Activated effector memory CD4-positive, alpha-beta T cell treated with Interleukin-2 at 50 U/mL for 16 hours (primary cell): ENCODE results near the gene PCDHB13.
"Not testable (repeated sequence)": the region's sequence is repeated elsewhere in the genome, so short reads cannot be mapped to it uniquely, and the experiment has no call there.

ENCODE experiments used
- DNase-seq: peaks from one replicate; pipeline ENCODE4 v3.0.0-alpha.2; 2020

The PCDHB13 gene

GRCh38 chr5:141208478-141208877 lies 5.2 kb upstream of the PCDHB13 start, which contains the start of gene PCDHB12:
Gene PCDHB12 (plus strand): TSS chr5:141208719. CDS start chr5:141208908, 189 bp downstream.
- DNase-seq, result no peak

DNA sequence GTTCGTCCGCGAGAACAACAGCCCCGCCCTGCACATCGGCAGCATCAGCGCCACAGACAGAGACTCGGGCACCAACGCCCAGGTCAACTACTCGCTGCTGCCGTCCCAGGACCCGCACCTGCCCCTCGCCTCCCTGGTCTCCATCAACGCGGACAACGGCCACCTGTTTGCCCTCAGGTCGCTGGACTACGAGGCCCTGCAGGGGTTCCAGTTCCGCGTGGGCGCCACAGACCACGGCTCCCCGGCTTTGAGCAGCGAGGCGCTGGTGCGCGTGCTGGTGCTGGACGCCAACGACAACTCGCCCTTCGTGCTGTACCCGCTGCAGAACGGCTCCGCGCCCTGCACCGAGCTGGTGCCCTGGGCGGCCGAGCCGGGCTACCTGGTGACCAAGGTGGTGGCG lies 3.4 kb upstream of the PCDHB13 start:
- DNase-seq, result not testable (repeated sequence)

DNA sequence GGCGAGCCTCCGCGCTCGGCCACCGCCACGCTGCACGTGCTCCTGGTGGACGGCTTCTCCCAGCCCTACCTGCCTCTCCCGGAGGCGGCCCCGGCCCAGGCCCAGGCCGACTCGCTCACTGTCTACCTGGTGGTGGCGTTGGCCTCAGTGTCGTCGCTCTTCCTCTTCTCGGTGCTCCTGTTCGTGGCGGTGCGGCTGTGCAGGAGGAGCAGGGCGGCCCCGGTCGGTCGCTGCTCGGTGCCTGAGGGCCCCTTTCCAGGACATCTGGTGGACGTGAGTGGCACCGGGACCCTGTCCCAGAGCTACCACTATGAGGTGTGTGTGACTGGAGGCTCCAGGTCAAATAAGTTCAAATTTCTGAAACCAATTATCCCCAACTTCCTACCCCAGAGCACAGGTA lies 2.9 kb upstream of the PCDHB13 start:
- not testable (repeated sequence) for DNase-seq

GRCh38 chr5:141214583-141214982 lies 864 bp downstream of the PCDHB13 start:
- not testable (repeated sequence) for DNase-seq

DNA sequence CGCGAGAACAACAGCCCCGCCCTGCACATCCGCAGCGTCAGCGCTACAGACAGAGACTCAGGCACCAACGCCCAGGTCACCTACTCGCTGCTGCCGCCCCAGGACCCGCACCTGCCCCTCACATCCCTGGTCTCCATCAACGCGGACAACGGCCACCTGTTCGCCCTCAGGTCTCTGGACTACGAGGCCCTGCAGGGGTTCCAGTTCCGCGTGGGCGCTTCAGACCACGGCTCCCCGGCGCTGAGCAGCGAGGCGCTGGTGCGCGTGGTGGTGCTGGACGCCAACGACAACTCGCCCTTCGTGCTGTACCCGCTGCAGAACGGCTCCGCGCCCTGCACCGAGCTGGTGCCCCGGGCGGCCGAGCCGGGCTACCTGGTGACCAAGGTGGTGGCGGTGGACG lies 1.8 kb downstream of the PCDHB13 start:
- DNase-seq, result not testable (repeated sequence)

- not testable (repeated sequence) for DNase-seq
These were observed 2.3 kb downstream of the PCDHB13 start for GRCh38 chr5:141216035-141216434.

GRCh38 chr5:141223112-141223783 lies 9.5 kb downstream of the PCDHB13 start, which contains the start of gene PCDHB14:
Gene PCDHB14 (plus strand): TSS chr5:141223343. CDS start chr5:141223506, 163 bp downstream.
- DNase-seq, result no peak

- DNase-seq, result not testable (repeated sequence)
These were observed 11.1 kb downstream of the PCDHB13 start for GRCh38 chr5:141224844-141225243.

DNA sequence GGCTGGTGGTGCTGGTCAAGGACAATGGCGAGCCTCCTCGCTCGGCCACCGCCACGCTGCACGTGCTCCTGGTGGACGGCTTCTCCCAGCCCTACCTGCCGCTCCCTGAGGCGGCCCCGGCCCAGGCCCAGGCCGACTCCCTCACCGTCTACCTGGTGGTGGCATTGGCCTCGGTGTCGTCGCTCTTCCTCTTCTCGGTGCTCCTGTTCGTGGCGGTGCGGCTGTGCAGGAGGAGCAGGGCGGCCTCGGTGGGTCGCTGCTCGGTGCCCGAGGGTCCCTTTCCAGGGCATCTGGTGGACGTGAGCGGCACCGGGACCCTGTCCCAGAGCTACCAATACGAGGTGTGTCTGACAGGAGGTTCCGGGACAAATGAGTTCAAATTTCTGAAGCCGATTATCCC lies 11.7 kb downstream of the PCDHB13 start:
- DNase-seq, result not testable (repeated sequence)

DNA sequence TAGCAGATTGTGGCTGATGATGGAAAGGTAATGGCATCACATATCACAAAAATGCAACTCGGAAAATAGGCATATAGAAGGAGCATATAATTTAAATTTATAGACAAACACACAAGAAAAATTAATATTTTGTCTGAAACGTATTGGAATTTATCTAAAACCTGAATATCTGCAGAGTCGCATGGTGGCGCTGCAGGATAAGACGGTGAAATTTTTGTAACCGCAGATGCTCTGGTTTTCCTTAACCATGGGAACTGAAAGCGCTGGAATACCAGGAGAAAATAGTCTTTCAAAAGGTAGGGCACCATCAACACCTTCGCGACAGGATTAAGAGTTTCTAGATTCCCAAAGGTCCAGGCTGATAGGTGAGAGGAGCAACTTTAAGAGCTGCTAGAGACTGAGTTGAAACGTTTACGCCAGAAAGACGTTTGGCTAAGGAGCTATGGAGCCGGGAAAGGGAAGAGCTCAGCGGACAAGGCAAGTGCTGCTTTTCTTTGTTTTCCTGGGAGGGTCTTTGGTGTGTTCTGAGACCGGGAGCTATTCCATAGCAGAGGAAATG lies 20.5 kb downstream of the PCDHB13 start:
- DNase-seq, result no peak

- DNase-seq, result not testable (repeated sequence)
These were observed 22.2 kb downstream of the PCDHB13 start for GRCh38 chr5:141235922-141236321.

GRCh38 chr5:141236516-141237313 lies 23.0 kb downstream of the PCDHB13 start:
- DNase-seq, result no peak

GRCh38 chr5:141241496-141241895 lies 27.8 kb downstream of the PCDHB13 start:
- DNase-seq, result no peak

GRCh38 chr5:141245250-141245717 lies 31.6 kb downstream of the PCDHB13 start, which contains the start of gene PCDHB15:
Gene PCDHB15 (plus strand): TSS chr5:141245395. CDS start chr5:141245579, 184 bp downstream.
- DNase-seq, result no peak

GRCh38 chr5:141246971-141247370 lies 33.3 kb downstream of the PCDHB13 start:
- not testable (repeated sequence) for DNase-seq

GRCh38 chr5:141247434-141247833 lies 33.7 kb downstream of the PCDHB13 start:
- not testable (repeated sequence) for DNase-seq

DNA sequence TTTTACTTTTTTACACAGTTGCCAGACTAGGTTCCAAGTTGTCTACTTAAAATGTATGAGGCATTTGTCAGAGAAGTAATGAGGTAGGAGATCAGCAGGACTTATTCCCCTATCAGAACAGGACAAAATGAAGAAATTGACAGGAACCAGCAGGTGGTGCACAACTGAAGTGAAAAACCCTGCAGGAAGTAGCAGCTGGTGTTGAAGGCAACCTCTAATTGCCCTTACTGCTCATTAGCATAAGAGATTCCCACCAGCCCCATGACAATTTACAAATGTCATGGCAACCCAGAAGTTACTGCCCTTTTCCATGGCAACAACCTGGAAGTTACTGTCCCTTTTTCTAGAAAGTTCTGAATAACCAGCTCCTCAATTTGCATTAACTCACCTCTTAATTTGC lies 36.9 kb downstream of the PCDHB13 start:
- DNase-seq, result no peak

DNA sequence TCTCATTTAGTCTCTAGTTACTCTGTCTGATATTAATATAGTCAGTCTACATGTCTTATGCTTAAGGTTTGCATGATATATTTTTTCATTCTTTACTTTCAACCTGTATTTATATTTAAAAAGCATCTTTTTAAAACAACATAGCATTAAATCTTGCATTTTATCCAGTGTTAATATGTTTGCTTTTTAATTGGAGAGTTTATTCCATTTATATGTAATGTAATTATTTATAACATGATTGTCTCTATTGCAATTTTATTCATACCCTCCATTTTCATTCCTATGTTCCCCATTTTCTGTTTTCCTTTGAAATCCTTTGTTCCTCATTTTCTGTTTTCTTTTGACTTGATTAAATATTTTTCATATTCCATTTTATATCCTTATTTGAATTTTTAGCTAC lies 44.7 kb downstream of the PCDHB13 start:
- no peak for DNase-seq

DNA sequence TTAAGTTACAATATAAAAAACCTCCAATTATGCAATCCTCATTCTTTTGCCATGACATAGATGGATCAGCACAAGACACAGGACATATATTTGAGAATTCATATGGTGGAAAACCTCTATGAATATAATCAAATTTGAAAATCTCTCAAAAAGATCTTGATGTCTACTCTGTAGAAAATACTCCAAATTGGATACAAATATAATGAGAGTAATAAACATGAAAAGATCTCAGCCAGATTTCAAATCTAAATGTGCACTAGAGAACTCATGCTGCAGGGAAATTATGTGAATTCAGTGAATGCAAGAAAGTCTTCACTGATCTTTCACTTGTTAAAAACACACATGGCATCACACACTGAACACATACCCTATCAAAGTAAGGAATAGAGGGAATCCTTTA lies 45.2 kb downstream of the PCDHB13 start:
- DNase-seq, result no peak

DNA sequence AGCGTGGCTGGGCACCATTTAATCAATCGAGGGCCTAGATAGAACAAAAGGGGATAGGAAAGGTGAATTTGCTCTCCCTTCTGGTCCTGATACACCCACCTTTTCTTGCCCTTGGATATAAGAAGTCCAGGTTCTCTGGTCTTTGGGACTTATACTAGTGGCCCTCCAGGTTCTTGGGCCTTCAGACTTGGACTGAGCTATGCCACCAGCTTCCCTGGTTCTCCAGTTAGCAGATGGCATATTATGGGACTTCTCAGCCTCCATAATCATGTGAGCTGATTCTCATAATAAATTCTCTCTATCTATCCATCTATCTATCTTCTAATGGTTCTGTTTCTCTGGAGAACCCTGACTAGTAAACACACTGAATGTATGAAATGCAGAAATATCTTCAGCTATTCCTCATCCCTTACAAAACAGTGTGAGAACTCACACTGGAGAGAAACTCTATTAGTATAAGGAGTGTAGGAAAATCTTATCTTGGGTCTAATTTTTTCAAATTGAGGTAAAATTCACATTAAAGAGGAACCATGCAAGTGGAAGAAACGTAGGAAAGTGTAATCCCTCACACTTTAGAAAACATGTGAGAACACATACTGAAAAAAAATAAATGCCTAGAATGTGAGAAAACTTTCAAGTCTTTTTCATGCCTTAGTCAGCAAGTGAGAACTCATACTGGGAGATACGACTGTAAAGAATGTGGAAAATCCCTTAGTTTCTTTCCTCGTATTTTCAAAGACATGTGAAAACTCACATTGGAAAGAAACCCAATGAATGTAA lies 46.9 kb downstream of the PCDHB13 start:
- no peak for DNase-seq

DNA sequence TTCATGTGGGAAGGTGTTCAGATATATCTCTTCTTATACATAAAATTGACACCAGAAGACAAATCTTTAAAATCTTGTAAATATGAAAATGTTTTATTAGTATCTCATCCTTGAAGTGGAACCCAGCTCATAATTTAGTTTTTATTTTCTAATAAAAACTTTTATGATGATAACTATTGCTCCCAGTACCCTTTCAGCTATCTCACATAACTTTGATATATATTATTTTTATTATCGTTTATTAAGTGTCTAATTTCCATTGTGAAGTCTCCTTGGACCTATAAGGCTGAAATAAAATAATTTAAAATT lies 47.5 kb downstream of the PCDHB13 start:
- DNase-seq, result no peak
